GM18517 (cell line): ENCODE results near the gene SHC4.

Experiments
- ATAC-seq: cut with Tn5 transposase; IDR thresholded peaks from one replicate; pipeline ENCODE4 v1.9.1; 2021; ENCODE audit warnings: mild to moderate bottlenecking, moderate library complexity; ENCODE audit not compliant: unreplicated experiment

The SHC4 gene

GRCh38 chr15:48968066-48968465, 4.3 kb upstream of the SHC4 start:
- ATAC-seq: no peak

- no peak for ATAC-seq
Observed at GRCh38 chr15:48967336-48967735, 3.6 kb upstream of the SHC4 start.

GRCh38 chr15:48966595-48967301, 3.0 kb upstream of the SHC4 start:
- ATAC-seq: peak; percentile 78

GRCh38 chr15:48965972-48966371, 2.3 kb upstream of the SHC4 start:
- ATAC-seq: peak; percentile 55

GRCh38 chr15:48964898-48965297, 1.2 kb upstream of the SHC4 start:
- no peak for ATAC-seq

GRCh38 chr15:48962662-48963523, 826 bp downstream of the SHC4 start:
- ATAC-seq: no peak

- ATAC-seq: no peak
Observed at GRCh38 chr15:48955967-48956366, 7.8 kb downstream of the SHC4 start.

- no peak for ATAC-seq
Observed at GRCh38 chr15:48955370-48955769, 8.3 kb downstream of the SHC4 start.

- no peak for ATAC-seq
Observed at GRCh38 chr15:48954538-48954937, 9.2 kb downstream of the SHC4 start.

- ATAC-seq: no peak
Observed at GRCh38 chr15:48946840-48947187, 16.9 kb downstream of the SHC4 start.

- no peak for ATAC-seq
Observed at GRCh38 chr15:48946074-48946839, 17.5 kb downstream of the SHC4 start.

GRCh38 chr15:48945386-48945785, 18.3 kb downstream of the SHC4 start:
- no peak for ATAC-seq

- ATAC-seq: no peak
Observed at GRCh38 chr15:48941904-48942303, 21.8 kb downstream of the SHC4 start.

GRCh38 chr15:48940508-48940907, 23.2 kb downstream of the SHC4 start:
- peak; percentile 96 for ATAC-seq

GRCh38 chr15:48939648-48940047, 24.1 kb downstream of the SHC4 start:
- no peak for ATAC-seq

GRCh38 chr15:48937886-48938285, 25.8 kb downstream of the SHC4 start:
- ATAC-seq: no peak

GRCh38 chr15:48936666-48937065, 27.1 kb downstream of the SHC4 start:
- no peak for ATAC-seq

GRCh38 chr15:48935236-48935635, 28.5 kb downstream of the SHC4 start:
- ATAC-seq: no peak

GRCh38 chr15:48930735-48931134, 33.0 kb downstream of the SHC4 start:
- ATAC-seq: no peak

GRCh38 chr15:48929661-48930060, 34.1 kb downstream of the SHC4 start:
- ATAC-seq: no peak

- ATAC-seq: no peak
Observed at GRCh38 chr15:48928877-48929538, 34.7 kb downstream of the SHC4 start.
